GM12878 (cell line): ENCODE measurements around the gene DNAJC11. TPM values are rescaled to one million over a fixed set of nuclear protein-coding genes. Genes with fewer than 3 reads are reported as not detected.
A peak's percentile ranks its signal among the peaks of the same experiment; 100 is the strongest.

Experiments used
- CEBPZ ChIP-seq: fragments of 150-350 bp; IDR thresholded peaks from 2 replicates; pipeline ENCODE4 v1.6.1; 2016; ENCODE audit warnings: low read depth, low read length
- CHD2 ChIP-seq: IDR thresholded peaks from 2 replicates; pipeline ENCODE4 v1.6.1; 2011; ENCODE audit warnings: low read depth, low read length, improper control_type of control experiment, borderline replicate concordance
- CREM ChIP-seq: IDR thresholded peaks from 2 replicates; pipeline ENCODE4 v1.6.1; 2014; ENCODE audit warnings: antibody characterized with exemption, low read depth
- EZH2 ChIP-seq: IDR thresholded peaks from 2 replicates; pipeline ENCODE4 v1.6.1; 2012; ENCODE audit warnings: low read depth, mild to moderate bottlenecking, control low read depth, inconsistent platforms, low read length, borderline replicate concordance; ENCODE audit not compliant: control insufficient read depth
- FOXK2 ChIP-seq: fragments of 450-650 bp; IDR thresholded peaks from 2 replicates; pipeline ENCODE4 v1.6.1; 2017; ENCODE audit warnings: mild to moderate bottlenecking, moderate library complexity
- HCFC1 ChIP-seq: fragments of 150-350 bp; IDR thresholded peaks from 2 replicates; pipeline ENCODE4 v1.6.1; 2014; ENCODE audit warnings: low read length
- KLF5 ChIP-seq: fragments of 450-650 bp; IDR thresholded peaks from 2 replicates; pipeline ENCODE4 v1.6.1; 2014; ENCODE audit warnings: mild to moderate bottlenecking; ENCODE audit not compliant: partially characterized antibody
- MEF2A ChIP-seq: IDR thresholded peaks from 2 replicates; pipeline ENCODE4 v1.6.1; 2011; ENCODE audit warnings: low read depth, mild to moderate bottlenecking, low read length, moderate library complexity; ENCODE audit not compliant: insufficient read depth
- NR2F1 ChIP-seq: fragments of 450-650 bp; conservative IDR thresholded peaks from 2 replicates; pipeline ENCODE4 v1.6.1; 2017; ENCODE audit warnings: mild to moderate bottlenecking
- NRF1 ChIP-seq: conservative IDR thresholded peaks from 2 replicates; pipeline ENCODE4 v1.6.1; 2011; ENCODE audit warnings: mild to moderate bottlenecking, low read depth, low read length, improper control_type of control experiment
- POLR2A ChIP-seq: IDR thresholded peaks from 2 replicates; pipeline ENCODE4 v1.6.1; 2011; ENCODE audit warnings: low read depth, mild to moderate bottlenecking, low read length
- SRF ChIP-seq, 2 experiments: IDR thresholded peaks; 2 replicates each; pipeline ENCODE4 v1.6.1; 2011; ENCODE audit warnings: low read depth in 2 of 2, low read length in 2 of 2, mild to moderate bottlenecking in 1 of 2, moderate library complexity in 1 of 2
- ZBTB11 ChIP-seq: fragments of 450-650 bp; formaldehyde crosslinking; IDR thresholded peaks from 2 replicates; pipeline ENCODE4 v1.5.0; 2022; ENCODE audit warnings: mild to moderate bottlenecking, missing genetic modification characterization
- polyA plus RNA-seq, 11 experiments: library from polyadenylated mRNA; depleted of rRNA in 4 of 11; unstranded in 6 of 11; stranded (reverse) in 5 of 11; fragments of >200 nt; fragmentation: Nextera tagmentation in 4 of 11; fragmentation: Illumina TruSeq in 1 of 11; extraction: Ambion mirVana in 4 of 11; extraction: Trizol in 1 of 11; gene quantifications; 1 replicate in 1 of 11; 2 replicates in 10 of 11; pipeline versions ENCODE4 v1.2.1 to v1.2.3, GENCODE V29; 2011 to 2016; ENCODE audit warnings: inconsistent platforms in 2 of 11, missing spikeins in 2 of 11, low read depth in 1 of 11
- total RNA-seq, 4 experiments: library from RNA; depleted of rRNA in 3 of 4; stranded (reverse); fragments of >200 nt in 3 of 4; fragmentation: Illumina TruSeq in 1 of 4; extraction: Trizol in 1 of 4; gene quantifications; 2 replicates each; pipeline versions ENCODE4 v1.2.1 to v1.2.3, GENCODE V29; 2013 to 2021
- TF ChIP-seq, protein P1 (sequence below): fragments of 450-650 bp; IDR thresholded peaks from 2 replicates; pipeline ENCODE4 v1.6.1; 2017; ENCODE audit warnings: mild to moderate bottlenecking, moderate library complexity
- TF ChIP-seq, protein P2 (sequence below): IDR thresholded peaks from 2 replicates; pipeline ENCODE4 v1.6.1; 2011; ENCODE audit warnings: low read depth, low read length, improper control_type of control experiment, borderline replicate concordance
- TF ChIP-seq, protein P3 (sequence below): fragments of 450-650 bp; IDR thresholded peaks from 2 replicates; pipeline ENCODE4 v1.6.1; 2016; ENCODE audit warnings: mild to moderate bottlenecking

Gene DNAJC11
- total and polyA plus RNA-seq, 10 of the 15 experiments (the other 5 are each of a cell fraction or from before 2014, with no cell fraction given): 5.0 to 58.8 (median 39.5) TPM

DNA sequence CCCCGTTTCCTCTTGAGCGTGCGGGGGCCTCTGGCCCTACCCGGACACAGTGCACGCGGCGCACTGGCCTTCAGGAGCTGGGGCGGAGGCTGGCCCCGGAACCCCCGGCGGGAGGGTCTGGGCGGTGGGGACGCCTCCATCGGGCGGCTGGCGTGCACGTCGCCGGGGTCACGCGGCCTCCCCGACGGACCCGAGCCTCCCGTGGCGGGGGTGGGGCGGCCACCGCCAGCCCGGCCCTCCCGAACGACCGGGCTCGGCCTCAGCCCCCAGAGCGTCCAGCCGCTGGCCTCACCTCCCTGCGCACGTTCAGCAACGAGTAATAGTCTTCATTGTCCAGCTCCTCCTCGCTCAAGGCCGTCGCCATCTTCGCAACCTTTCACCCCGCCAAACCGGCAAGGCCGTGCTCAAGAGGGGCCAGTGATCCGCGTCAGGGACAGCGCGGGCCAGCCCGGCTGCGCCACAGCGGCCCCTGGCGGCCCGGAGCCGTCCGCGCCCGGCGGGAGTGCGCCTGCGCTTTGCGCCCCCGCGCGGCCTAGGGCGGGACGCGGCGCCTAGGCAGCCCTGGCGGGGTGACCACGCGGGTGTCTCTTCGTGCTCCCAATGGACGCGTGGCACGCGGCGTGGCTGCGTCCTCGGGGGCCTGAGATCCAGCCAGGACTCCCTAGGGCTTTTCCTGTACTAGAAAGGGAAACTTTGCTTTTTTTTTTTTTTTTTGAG, at the start of gene DNAJC11 (continued):
- TF ChIP-seq, protein P1, sequence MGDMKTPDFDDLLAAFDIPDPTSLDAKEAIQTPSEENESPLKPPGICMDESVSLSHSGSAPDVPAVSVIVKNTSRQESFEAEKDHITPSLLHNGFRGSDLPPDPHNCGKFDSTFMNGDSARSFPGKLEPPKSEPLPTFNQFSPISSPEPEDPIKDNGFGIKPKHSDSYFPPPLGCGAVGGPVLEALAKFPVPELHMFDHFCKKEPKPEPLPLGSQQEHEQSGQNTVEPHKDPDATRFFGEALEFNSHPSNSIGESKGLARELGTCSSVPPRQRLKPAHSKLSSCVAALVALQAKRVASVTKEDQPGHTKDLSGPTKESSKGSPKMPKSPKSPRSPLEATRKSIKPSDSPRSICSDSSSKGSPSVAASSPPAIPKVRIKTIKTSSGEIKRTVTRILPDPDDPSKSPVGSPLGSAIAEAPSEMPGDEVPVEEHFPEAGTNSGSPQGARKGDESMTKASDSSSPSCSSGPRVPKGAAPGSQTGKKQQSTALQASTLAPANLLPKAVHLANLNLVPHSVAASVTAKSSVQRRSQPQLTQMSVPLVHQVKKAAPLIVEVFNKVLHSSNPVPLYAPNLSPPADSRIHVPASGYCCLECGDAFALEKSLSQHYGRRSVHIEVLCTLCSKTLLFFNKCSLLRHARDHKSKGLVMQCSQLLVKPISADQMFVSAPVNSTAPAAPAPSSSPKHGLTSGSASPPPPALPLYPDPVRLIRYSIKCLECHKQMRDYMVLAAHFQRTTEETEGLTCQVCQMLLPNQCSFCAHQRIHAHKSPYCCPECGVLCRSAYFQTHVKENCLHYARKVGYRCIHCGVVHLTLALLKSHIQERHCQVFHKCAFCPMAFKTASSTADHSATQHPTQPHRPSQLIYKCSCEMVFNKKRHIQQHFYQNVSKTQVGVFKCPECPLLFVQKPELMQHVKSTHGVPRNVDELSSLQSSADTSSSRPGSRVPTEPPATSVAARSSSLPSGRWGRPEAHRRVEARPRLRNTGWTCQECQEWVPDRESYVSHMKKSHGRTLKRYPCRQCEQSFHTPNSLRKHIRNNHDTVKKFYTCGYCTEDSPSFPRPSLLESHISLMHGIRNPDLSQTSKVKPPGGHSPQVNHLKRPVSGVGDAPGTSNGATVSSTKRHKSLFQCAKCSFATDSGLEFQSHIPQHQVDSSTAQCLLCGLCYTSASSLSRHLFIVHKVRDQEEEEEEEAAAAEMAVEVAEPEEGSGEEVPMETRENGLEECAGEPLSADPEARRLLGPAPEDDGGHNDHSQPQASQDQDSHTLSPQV: peak; percentile 95
- peak; percentile 29 to 61; a peak in 2 of 4 replicates for TF ChIP-seq SRF (IDR thresholded peaks at IDR 0.05; ENCODE audit: low read depth in 2 of 2, low read length in 2 of 2)
- TF ChIP-seq, protein P2, sequence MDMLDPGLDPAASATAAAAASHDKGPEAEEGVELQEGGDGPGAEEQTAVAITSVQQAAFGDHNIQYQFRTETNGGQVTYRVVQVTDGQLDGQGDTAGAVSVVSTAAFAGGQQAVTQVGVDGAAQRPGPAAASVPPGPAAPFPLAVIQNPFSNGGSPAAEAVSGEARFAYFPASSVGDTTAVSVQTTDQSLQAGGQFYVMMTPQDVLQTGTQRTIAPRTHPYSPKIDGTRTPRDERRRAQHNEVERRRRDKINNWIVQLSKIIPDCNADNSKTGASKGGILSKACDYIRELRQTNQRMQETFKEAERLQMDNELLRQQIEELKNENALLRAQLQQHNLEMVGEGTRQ: no peak
- peak; percentile 93 for TF ChIP-seq KLF5
- TF ChIP-seq CREM: peak; percentile 89
- peak; percentile 90 for TF ChIP-seq POLR2A
- TF ChIP-seq CHD2: peak; percentile 80
- TF ChIP-seq FOXK2: no peak
- TF ChIP-seq ZBTB11 (CRISPR knock-in tag): no peak
- peak; percentile 98 for TF ChIP-seq NR2F1
- TF ChIP-seq NRF1: 0 out of 2 replicates have a peak, but pooled peaks have one; percentile 4
- TF ChIP-seq, protein P3, sequence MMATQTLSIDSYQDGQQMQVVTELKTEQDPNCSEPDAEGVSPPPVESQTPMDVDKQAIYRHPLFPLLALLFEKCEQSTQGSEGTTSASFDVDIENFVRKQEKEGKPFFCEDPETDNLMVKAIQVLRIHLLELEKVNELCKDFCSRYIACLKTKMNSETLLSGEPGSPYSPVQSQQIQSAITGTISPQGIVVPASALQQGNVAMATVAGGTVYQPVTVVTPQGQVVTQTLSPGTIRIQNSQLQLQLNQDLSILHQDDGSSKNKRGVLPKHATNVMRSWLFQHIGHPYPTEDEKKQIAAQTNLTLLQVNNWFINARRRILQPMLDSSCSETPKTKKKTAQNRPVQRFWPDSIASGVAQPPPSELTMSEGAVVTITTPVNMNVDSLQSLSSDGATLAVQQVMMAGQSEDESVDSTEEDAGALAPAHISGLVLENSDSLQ: no peak
- TF ChIP-seq HCFC1: peak; percentile 85
- TF ChIP-seq CEBPZ: 0 out of 2 replicates have a peak, but pooled peaks have one; percentile 25
- TF ChIP-seq MEF2A: peak; percentile 63; the same call in 1 of the 2 replicates
- TF ChIP-seq EZH2: no peak
